ENCODE data around the gene EPHA7. TPM values are rescaled to one million over a fixed set of nuclear protein-coding genes. Genes with fewer than 3 reads are reported as not detected.

EPHA7 gene
- total RNA-seq, 1 experiment from 2014 or later = 10.7 TPM

DNA sequence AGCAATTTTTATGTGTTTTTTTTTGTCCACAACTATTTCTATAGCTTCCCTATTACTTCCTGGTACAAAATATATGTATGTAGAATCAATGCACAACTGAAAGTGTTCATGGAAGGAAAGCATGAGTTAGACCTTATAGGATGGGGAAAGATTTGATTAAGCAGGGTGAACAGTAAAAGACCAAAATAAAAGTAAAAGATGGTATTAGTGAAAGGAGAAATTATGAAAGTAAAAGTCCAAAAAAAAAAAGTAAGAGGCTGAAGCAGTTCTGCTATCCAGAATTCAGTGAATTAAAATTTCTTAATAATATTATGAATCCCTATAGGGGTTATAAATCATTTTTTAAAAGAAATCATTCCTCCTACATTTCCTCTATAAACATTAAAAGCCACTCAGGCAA lies 114.3 kb downstream of the EPHA7 start:
- no peaks in the 10 kb centered on the region for H3K4me1 ChIP-seq (ENCODE audit: insufficient read depth, low read length, poor library complexity, severe bottlenecking)
- H3K27me3 ChIP-seq (replicated peaks; ENCODE audit: insufficient read depth, low read depth, low read length, poor library complexity) = no peaks in the 10 kb centered on the region
- H3K27ac ChIP-seq (ENCODE audit: low read depth, low read length, poor library complexity, severe bottlenecking) = no peak overlapping the region
- H3K9me3 ChIP-seq (ENCODE audit: low read depth, low read length, poor library complexity, severe bottlenecking) = no peaks in the 10 kb centered on the region
- ChIA-PET POLR2A (ENCODE audit: low non-redundant PET) (no interaction called here), CTCF (no interaction called here)
- no TSS peak for BruUV-seq (replicated peaks)
- no peak overlapping the region for H3K4me3 ChIP-seq (ENCODE audit: low read depth, low read length, poor library complexity, severe bottlenecking)
- intact Hi-C loops (cut with micrococcal nuclease; ENCODE audit: unreplicated experiment) = no loop called here
- TF ChIP-seq CTCF (conservative IDR thresholded peaks at IDR 0.05; ENCODE audit: low read depth, low read length) (no peak), EZH2 (IDR thresholded peaks at IDR 0.05; ENCODE audit: borderline replicate concordance, low read depth, low read length, poor library complexity, severe bottlenecking) (no peak)
- H3K36me3 ChIP-seq (ENCODE audit: insufficient read depth, low read length, poor library complexity, severe bottlenecking) = no peaks in the 10 kb centered on the region
- DNase-seq (ENCODE audit: low spot score) = no peak

DNA sequence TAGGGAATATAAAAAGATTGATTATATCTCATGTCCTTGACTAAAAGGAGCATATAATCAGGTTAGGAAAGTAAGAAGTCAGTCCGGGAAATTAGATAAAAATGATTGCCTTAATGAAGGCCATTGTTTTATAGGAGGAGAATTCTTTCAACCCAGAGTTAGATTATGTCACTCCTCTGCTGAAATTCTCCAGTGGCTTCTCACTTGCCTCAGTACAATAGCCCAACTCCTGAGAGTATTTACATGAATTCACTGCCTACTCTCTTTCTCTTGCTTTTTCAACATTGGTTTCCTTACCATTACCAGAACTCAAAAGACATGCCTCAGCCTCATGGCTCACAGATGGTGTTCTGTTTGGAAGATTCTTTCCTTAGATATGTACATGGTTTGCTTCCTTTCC lies 114.9 kb downstream of the EPHA7 start:
- intact Hi-C loops (cut with micrococcal nuclease; ENCODE audit: unreplicated experiment) = no loop called here
- Histone ChIP-seq H3K9me3 (ENCODE audit: low read depth, low read length, poor library complexity, severe bottlenecking) (no peaks in the 10 kb centered on the region), H3K27me3 (replicated peaks; ENCODE audit: insufficient read depth, low read depth, low read length, poor library complexity) (no peaks in the 10 kb centered on the region), H3K4me1 (ENCODE audit: insufficient read depth, low read length, poor library complexity, severe bottlenecking) (no peaks in the 10 kb centered on the region), H3K36me3 (ENCODE audit: insufficient read depth, low read length, poor library complexity, severe bottlenecking) (no peaks in the 10 kb centered on the region), H3K4me3 (ENCODE audit: low read depth, low read length, poor library complexity, severe bottlenecking) (no peak overlapping the region), H3K27ac (ENCODE audit: low read depth, low read length, poor library complexity, severe bottlenecking) (no peak overlapping the region)
- no peak for DNase-seq (ENCODE audit: low spot score)
- ChIA-PET CTCF (no interaction called here), POLR2A (ENCODE audit: low non-redundant PET) (no interaction called here)
- no TSS peak for BruUV-seq (replicated peaks)
- TF ChIP-seq CTCF (conservative IDR thresholded peaks at IDR 0.05; ENCODE audit: low read depth, low read length) (no peak), EZH2 (IDR thresholded peaks at IDR 0.05; ENCODE audit: borderline replicate concordance, low read depth, low read length, poor library complexity, severe bottlenecking) (no peak)

- BruUV-seq (replicated peaks) = no TSS peak
- intact Hi-C loops (cut with micrococcal nuclease; ENCODE audit: unreplicated experiment) = no loop called here
- CTCF ChIA-PET = no interaction called here
- Histone ChIP-seq H3K4me1 (ENCODE audit: insufficient read depth, low read length, poor library complexity, severe bottlenecking) (no peaks in the 10 kb centered on the region), H3K4me3 (ENCODE audit: low read depth, low read length, poor library complexity, severe bottlenecking) (no peak overlapping the region), H3K36me3 (ENCODE audit: insufficient read depth, low read length, poor library complexity, severe bottlenecking) (no peaks in the 10 kb centered on the region), H3K9me3 (ENCODE audit: low read depth, low read length, poor library complexity, severe bottlenecking) (no peaks in the 10 kb centered on the region), H3K27me3 (replicated peaks; ENCODE audit: insufficient read depth, low read depth, low read length, poor library complexity) (no peaks in the 10 kb centered on the region), H3K27ac (ENCODE audit: low read depth, low read length, poor library complexity, severe bottlenecking) (no peak overlapping the region)
- POLR2A ChIA-PET (ENCODE audit: low non-redundant PET) = no interaction called here
- no peak for DNase-seq (ENCODE audit: low spot score)
- TF ChIP-seq CTCF (conservative IDR thresholded peaks at IDR 0.05; ENCODE audit: low read depth, low read length) (no peak), EZH2 (IDR thresholded peaks at IDR 0.05; ENCODE audit: borderline replicate concordance, low read depth, low read length, poor library complexity, severe bottlenecking) (no peak)
Measured at GRCh38 chr6:93300661-93301060, 118.7 kb downstream of the EPHA7 start.

Data from A673 (cell line).